AG09319 (cell line): ENCODE measurements around the gene KIAA0232.

Source experiments
- DNase-seq: peaks from one replicate; pipeline ENCODE4 v3.0.0-alpha.2; 2010; ENCODE audit warnings: low read depth; ENCODE audit errors: extremely low read depth
- CTCF ChIP-seq: IDR thresholded peaks from 2 replicates; pipeline ENCODE4 v1.5.1; 2011; ENCODE audit warnings: low read depth, mild to moderate bottlenecking, inconsistent platforms, low read length, moderate library complexity

KIAA0232 gene

GRCh38 chr4:6852582-6852981 is 70.1 kb downstream of the KIAA0232 start:
- DNase-seq, result no peak
- TF ChIP-seq CTCF, result no peak

GRCh38 chr4:6854098-6854744 is 71.7 kb downstream of the KIAA0232 start:
- DNase-seq, result no peak
- TF ChIP-seq CTCF, result no peak

- TF ChIP-seq CTCF, result no peak
- DNase-seq, result no peak
These were observed 73.3 kb downstream of the KIAA0232 start for GRCh38 chr4:6855692-6856297.

GRCh38 chr4:6856391-6856790 is 73.9 kb downstream of the KIAA0232 start:
- DNase-seq, result no peak
- no peak for TF ChIP-seq CTCF

- DNase-seq, result no peak
- no peak for TF ChIP-seq CTCF
These were observed 74.7 kb downstream of the KIAA0232 start for GRCh38 chr4:6857009-6857882.

GRCh38 chr4:6858997-6859396 is 76.5 kb downstream of the KIAA0232 start:
- DNase-seq, result no peak
- TF ChIP-seq CTCF, result no peak

- TF ChIP-seq CTCF, result no peak
- DNase-seq, result no peak
These were observed 77.0 kb downstream of the KIAA0232 start for GRCh38 chr4:6859543-6859942.
